Measurements from ENCODE around the gene SSBP2. TPM values are rescaled to one million over a fixed set of nuclear protein-coding genes. Genes with fewer than 3 reads are reported as not detected.
"Not testable (repeated sequence)": the region's sequence is repeated elsewhere in the genome, so short reads cannot be mapped to it uniquely, and the experiment has no call there.

SSBP2 gene
- polyA plus RNA-seq, 1 experiment = 74.3 TPM

DNA sequence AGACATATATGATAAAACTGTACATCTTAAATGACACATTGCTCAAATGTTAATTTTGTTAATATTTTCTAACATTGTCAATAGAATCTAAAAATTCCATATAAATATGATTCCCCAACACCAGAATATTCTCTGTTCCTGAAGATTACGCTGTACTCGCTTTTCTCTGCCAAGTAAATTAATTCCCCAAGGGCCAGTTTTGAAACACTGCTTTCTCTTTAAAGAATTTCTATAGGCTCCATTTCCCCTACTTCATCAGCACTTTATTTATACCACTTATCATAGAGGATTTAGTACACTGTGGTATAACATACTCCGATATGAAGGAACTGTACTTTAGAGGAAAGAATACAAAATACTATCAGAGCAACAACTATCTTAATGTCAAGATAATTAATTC is 255.6 kb downstream of the SSBP2 start:
- DNase-seq (ENCODE audit: low read depth, low spot score) = no peak
- Histone ChIP-seq H3K4me3 (ENCODE audit: low read depth, low read length) (no peak overlapping the region), H3K27ac (ENCODE audit: low read depth, low read length) (no peak overlapping the region), H3K27me3 (ENCODE audit: control insufficient read depth, insufficient read depth, low read length) (no peaks in the 10 kb centered on the region), H3K9me3 (ENCODE audit: control insufficient read depth, insufficient read depth, low read length) (no peaks in the 10 kb centered on the region)
- ChIA-PET CTCF (no interaction called here), POLR2A (no interaction called here)
- TF ChIP-seq, protein P1, sequence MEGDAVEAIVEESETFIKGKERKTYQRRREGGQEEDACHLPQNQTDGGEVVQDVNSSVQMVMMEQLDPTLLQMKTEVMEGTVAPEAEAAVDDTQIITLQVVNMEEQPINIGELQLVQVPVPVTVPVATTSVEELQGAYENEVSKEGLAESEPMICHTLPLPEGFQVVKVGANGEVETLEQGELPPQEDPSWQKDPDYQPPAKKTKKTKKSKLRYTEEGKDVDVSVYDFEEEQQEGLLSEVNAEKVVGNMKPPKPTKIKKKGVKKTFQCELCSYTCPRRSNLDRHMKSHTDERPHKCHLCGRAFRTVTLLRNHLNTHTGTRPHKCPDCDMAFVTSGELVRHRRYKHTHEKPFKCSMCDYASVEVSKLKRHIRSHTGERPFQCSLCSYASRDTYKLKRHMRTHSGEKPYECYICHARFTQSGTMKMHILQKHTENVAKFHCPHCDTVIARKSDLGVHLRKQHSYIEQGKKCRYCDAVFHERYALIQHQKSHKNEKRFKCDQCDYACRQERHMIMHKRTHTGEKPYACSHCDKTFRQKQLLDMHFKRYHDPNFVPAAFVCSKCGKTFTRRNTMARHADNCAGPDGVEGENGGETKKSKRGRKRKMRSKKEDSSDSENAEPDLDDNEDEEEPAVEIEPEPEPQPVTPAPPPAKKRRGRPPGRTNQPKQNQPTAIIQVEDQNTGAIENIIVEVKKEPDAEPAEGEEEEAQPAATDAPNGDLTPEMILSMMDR (IDR thresholded peaks at IDR 0.05; ENCODE audit: low read depth, low read length) = no peak

DNA sequence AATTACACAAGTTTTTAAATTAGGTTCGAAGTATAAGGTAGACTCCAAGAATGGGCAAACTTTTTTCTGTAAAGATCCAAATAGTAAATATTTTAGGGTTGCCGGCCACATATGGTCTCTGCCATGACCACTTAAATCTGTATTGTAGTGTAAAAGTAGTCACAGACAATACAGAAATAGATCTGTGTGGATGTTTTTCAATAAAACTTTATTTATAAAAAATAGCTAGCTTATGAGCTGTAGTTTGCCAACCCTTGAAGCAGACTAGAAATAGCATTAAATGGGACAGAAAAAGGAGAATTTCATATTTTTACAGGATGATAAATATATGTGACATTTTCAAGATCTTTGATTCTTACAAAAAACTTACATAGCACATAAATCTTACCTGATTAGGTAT is 262.0 kb downstream of the SSBP2 start:
- Histone ChIP-seq H3K9me3 (ENCODE audit: control insufficient read depth, insufficient read depth, low read length) (no peaks in the 10 kb centered on the region), H3K4me3 (ENCODE audit: low read depth, low read length) (no peak overlapping the region), H3K27me3 (ENCODE audit: control insufficient read depth, insufficient read depth, low read length) (no peaks in the 10 kb centered on the region), H3K27ac (ENCODE audit: low read depth, low read length) (no peak overlapping the region)
- TF ChIP-seq, protein P1 (IDR thresholded peaks at IDR 0.05; ENCODE audit: low read depth, low read length) = no peak
- ChIA-PET POLR2A (no interaction called here), CTCF (interaction anchor here (0.5 to 0.7 kb wide), 2 partner anchors 63 to 1764 kb away, joined by 3 read pairs; no protein-coding TSS in a partner anchor)
- no peak for DNase-seq (ENCODE audit: low read depth, low spot score)

GRCh38 chr5:81486711-81487110 is 264.2 kb downstream of the SSBP2 start:
- TF ChIP-seq, protein P1 (IDR thresholded peaks at IDR 0.05; ENCODE audit: low read depth, low read length) = no peak
- Histone ChIP-seq H3K27ac (ENCODE audit: low read depth, low read length) (no peak overlapping the region), H3K4me3 (ENCODE audit: low read depth, low read length) (no peak overlapping the region), H3K27me3 (ENCODE audit: control insufficient read depth, insufficient read depth, low read length) (no peaks in the 10 kb centered on the region), H3K9me3 (ENCODE audit: control insufficient read depth, insufficient read depth, low read length) (no peaks in the 10 kb centered on the region)
- POLR2A ChIA-PET = no interaction called here
- CTCF ChIA-PET = no interaction called here
- no peak for DNase-seq (ENCODE audit: low read depth, low spot score)

DNA sequence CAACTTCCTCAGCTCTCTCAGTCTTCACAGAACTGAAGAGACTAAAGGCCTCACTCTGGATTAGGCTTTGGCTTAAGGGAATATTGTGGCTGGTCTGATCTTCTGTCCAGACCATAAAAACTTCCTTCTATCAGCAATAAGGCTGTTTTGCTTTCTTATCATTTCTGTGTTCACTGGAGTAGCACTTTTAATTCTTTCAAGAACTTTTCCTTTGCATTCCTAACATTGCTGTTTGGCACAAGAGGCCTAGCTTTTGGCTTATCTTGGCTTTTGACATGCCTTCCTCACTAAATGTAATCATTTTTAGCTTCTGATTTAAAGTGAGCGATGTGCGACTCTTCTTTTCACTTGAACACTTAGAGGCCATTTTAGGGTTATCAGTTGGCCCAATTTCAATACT is 268.3 kb downstream of the SSBP2 start:
- H3K27ac ChIP-seq (ENCODE audit: low read depth, low read length) = no peak overlapping the region
- POLR2A ChIA-PET = no interaction called here
- DNase-seq (ENCODE audit: low read depth, low spot score) = no peak
- no peaks in the 10 kb centered on the region for H3K9me3 ChIP-seq (ENCODE audit: control insufficient read depth, insufficient read depth, low read length)
- no peaks in the 10 kb centered on the region for H3K27me3 ChIP-seq (ENCODE audit: control insufficient read depth, insufficient read depth, low read length)
- CTCF ChIA-PET = no interaction called here
- TF ChIP-seq, protein P1 (IDR thresholded peaks at IDR 0.05; ENCODE audit: low read depth, low read length) = no peak
- no peak overlapping the region for H3K4me3 ChIP-seq (ENCODE audit: low read depth, low read length)

- POLR2A ChIA-PET; H3K9me3 ChIP-seq (ENCODE audit: control insufficient read depth, insufficient read depth, low read length); H3K27ac ChIP-seq (ENCODE audit: low read depth, low read length); H3K4me3 ChIP-seq (ENCODE audit: low read depth, low read length); H3K27me3 ChIP-seq (ENCODE audit: control insufficient read depth, insufficient read depth, low read length); CTCF ChIA-PET; DNase-seq (ENCODE audit: low read depth, low spot score): not testable (repeated sequence)
These were observed 277.5 kb downstream of the SSBP2 start for GRCh38 chr5:81473395-81473794.

- no peak overlapping the region for H3K4me3 ChIP-seq (ENCODE audit: low read depth, low read length)
- CTCF ChIA-PET = interaction anchor here (0.9 kb wide), 1 partner anchor 170 kb away, joined by 4 read pairs; no protein-coding TSS in a partner anchor
- H3K27ac ChIP-seq (ENCODE audit: low read depth, low read length) = no peak overlapping the region
- TF ChIP-seq, protein P1 (IDR thresholded peaks at IDR 0.05; ENCODE audit: low read depth, low read length) = no peak
- POLR2A ChIA-PET = no interaction called here
- H3K27me3 ChIP-seq (ENCODE audit: control insufficient read depth, insufficient read depth, low read length) = no peaks in the 10 kb centered on the region
- no peaks in the 10 kb centered on the region for H3K9me3 ChIP-seq (ENCODE audit: control insufficient read depth, insufficient read depth, low read length)
- DNase-seq (ENCODE audit: low read depth, low spot score) = no peak
These were observed 281.2 kb downstream of the SSBP2 start for GRCh38 chr5:81469676-81470075.
